GM23338 (cell line): ENCODE results near the gene PRR12. TPM values are rescaled to one million over a fixed set of nuclear protein-coding genes. Genes with fewer than 3 reads are reported as not detected.

ENCODE experiments used
- ATAC-seq: fragments of 200-7000 bp; cut with Tn5 transposase; 3 replicates; pipeline ENCODE4 v1.9.1; 2020
- DNase-seq: peaks from one replicate; pipeline ENCODE4 v3.0.0-alpha.2; 2015; ENCODE audit warnings: low spot score
- H2AFZ ChIP-seq: fragments of 200-600 bp; sonication (generic); 2 replicates; pipeline ENCODE4 v1.8.0; 2016; ENCODE audit warnings: antibody characterized with exemption, mild to moderate bottlenecking, moderate library complexity
- H3F3A ChIP-seq: fragments of 200-600 bp; sonication (generic); replicated peaks from 2 replicates; pipeline ENCODE4 v1.8.0; 2017; ENCODE audit warnings: antibody characterized with exemption, mixed run types, low read depth
- H3K27ac ChIP-seq: fragments of 200-600 bp; sonication (generic); 2 replicates; pipeline ENCODE4 v1.6.1; 2016; ENCODE audit warnings: low read depth
- H3K27me3 ChIP-seq: fragments of 200-600 bp; sonication (generic); 2 replicates; pipeline ENCODE4 v1.8.0; 2016; ENCODE audit warnings: mild to moderate bottlenecking, mixed run types, moderate library complexity; ENCODE audit not compliant: insufficient read depth
- H3K36me3 ChIP-seq: fragments of 200-600 bp; sonication (generic); 2 replicates; pipeline ENCODE4 v1.8.0; 2016; ENCODE audit warnings: mild to moderate bottlenecking; ENCODE audit not compliant: insufficient read depth
- H3K4me1 ChIP-seq: fragments of 200-600 bp; sonication (generic); 2 replicates; pipeline ENCODE4 v1.8.0; 2016; ENCODE audit warnings: mild to moderate bottlenecking, moderate library complexity; ENCODE audit not compliant: insufficient read depth
- H3K4me2 ChIP-seq: fragments of 200-600 bp; sonication (generic); 2 replicates; pipeline ENCODE4 v1.7.1; 2017; ENCODE audit warnings: mixed run types
- H3K4me3 ChIP-seq: fragments of 200-600 bp; sonication (generic); 2 replicates; pipeline ENCODE4 v1.6.1; 2016; ENCODE audit warnings: mixed run types
- H3K79me2 ChIP-seq: fragments of 200-600 bp; sonication (generic); replicated peaks from 2 replicates; pipeline ENCODE4 v1.8.0; 2017; ENCODE audit warnings: mild to moderate bottlenecking; ENCODE audit not compliant: insufficient read depth
- H3K9me2 ChIP-seq: fragments of 200-600 bp; sonication (generic); 2 replicates; pipeline ENCODE4 v1.8.0; 2017; ENCODE audit not compliant: insufficient read depth
- H4K20me1 ChIP-seq: fragments of 200-600 bp; sonication (generic); replicated peaks from 2 replicates; pipeline ENCODE4 v1.8.0; 2017; ENCODE audit warnings: mild to moderate bottlenecking; ENCODE audit not compliant: insufficient read depth
- H3K27ac Mint-ChIP-seq: 2 replicates; pipeline ENCODE4 v1.8.0; 2020; ENCODE audit warnings: inconsistent platforms, mild to moderate bottlenecking, moderate library complexity, mixed read lengths
- H3K27me3 Mint-ChIP-seq: 3 replicates; pipeline ENCODE4 v1.8.0; 2022; ENCODE audit warnings: low read depth, mild to moderate bottlenecking, moderate library complexity, mixed read lengths, inconsistent platforms; ENCODE audit not compliant: insufficient read depth, poor library complexity
- H3K36me3 Mint-ChIP-seq: 3 replicates; pipeline ENCODE4 v1.8.0; 2021; ENCODE audit warnings: low read depth, mild to moderate bottlenecking, inconsistent platforms, moderate library complexity, mixed read lengths
- H3K4me1 Mint-ChIP-seq: 3 replicates; pipeline ENCODE4 v1.8.0; 2020; ENCODE audit warnings: mild to moderate bottlenecking, inconsistent platforms, mixed read lengths
- H3K4me3 Mint-ChIP-seq: 3 replicates; pipeline ENCODE4 v1.8.0; 2021; ENCODE audit warnings: moderate library complexity, mild to moderate bottlenecking, inconsistent platforms, mixed read lengths
- H3K9me3 Mint-ChIP-seq: 3 replicates; pipeline ENCODE4 v1.8.0; 2020; ENCODE audit warnings: moderate library complexity, mild to moderate bottlenecking, inconsistent platforms, mixed read lengths
- CREB1 ChIP-seq: fragments of 250-450 bp; sonication (Bioruptor Pico); IDR thresholded peaks from 2 replicates; pipeline ENCODE4 v1.5.0; 2020; ENCODE audit warnings: low read depth, mild to moderate bottlenecking, moderate library complexity
- ETS1 ChIP-seq: IDR thresholded peaks from 2 replicates; pipeline ENCODE4 v1.6.1; 2016; ENCODE audit warnings: antibody characterized with exemption
- EZH2 ChIP-seq: fragments of 200-600 bp; sonication (generic); IDR thresholded peaks from one replicate; pipeline ENCODE4 v1.8.0; 2017; ENCODE audit warnings: antibody characterized with exemption, mild to moderate bottlenecking, low read depth; ENCODE audit not compliant: unreplicated experiment
- NANOG ChIP-seq: IDR thresholded peaks from 2 replicates; pipeline ENCODE4 v1.6.1; 2016; ENCODE audit warnings: antibody characterized with exemption, borderline replicate concordance
- POLR2AphosphoS5 ChIP-seq: IDR thresholded peaks from 2 replicates; pipeline ENCODE4 v1.6.1; 2016; ENCODE audit warnings: antibody characterized with exemption, low read depth
- STAT1 ChIP-seq: IDR thresholded peaks from one replicate; pipeline ENCODE4 v1.6.1; 2016; ENCODE audit warnings: antibody characterized with exemption; ENCODE audit not compliant: unreplicated experiment
- ZNF114 ChIP-seq: fragments of 250-450 bp; sonication (Bioruptor Pico); IDR thresholded peaks from 2 replicates; pipeline ENCODE4 v1.5.0; 2020; ENCODE audit warnings: mild to moderate bottlenecking, moderate library complexity
- ZNF462 ChIP-seq: fragments of 250-450 bp; sonication (Bioruptor Pico); IDR thresholded peaks from 2 replicates; pipeline ENCODE4 v1.5.0; 2020; ENCODE audit warnings: mild to moderate bottlenecking, moderate library complexity
- polyA plus RNA-seq: library from polyadenylated mRNA; unstranded; fragments of >200 nt; fragmentation: Nextera tagmentation; extraction: Ambion mirVana; gene quantifications from 2 replicates; pipeline ENCODE4 v1.2.1, GENCODE V29; 2016
- total RNA-seq: library from RNA; depleted of rRNA; stranded (reverse); fragments of >200 nt; shearing (Covaris generic); gene quantifications from 2 replicates; pipeline ENCODE4 v1.2.3, GENCODE V29; 2014
- TF ChIP-seq, protein P1 (sequence below): IDR thresholded peaks from one replicate; pipeline ENCODE4 v1.6.1; 2018; ENCODE audit warnings: antibody characterized with exemption; ENCODE audit not compliant: unreplicated experiment

PRR12 gene
- total and polyA plus RNA-seq, 2 experiments from 2014 or later, result 8.6 to 41.6 TPM

DNA sequence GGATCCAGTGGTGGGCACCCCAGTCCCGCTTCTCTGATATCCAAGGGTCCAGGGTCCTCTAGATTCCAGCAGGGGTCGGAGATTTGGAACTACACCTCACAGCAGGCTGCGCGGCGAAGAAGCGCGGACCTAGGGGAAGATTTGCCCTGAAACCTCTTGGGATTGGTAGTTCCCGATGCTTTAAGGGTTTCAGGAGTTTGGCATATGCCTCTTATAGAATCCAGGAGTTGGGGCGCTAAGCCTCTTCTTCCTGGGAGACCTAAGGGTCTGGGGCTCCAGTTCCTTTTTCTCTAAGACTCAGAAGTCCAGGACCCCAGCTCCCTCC, 75.1 kb downstream of the PRR12 start (continued):
- TF ChIP-seq, protein P1, sequence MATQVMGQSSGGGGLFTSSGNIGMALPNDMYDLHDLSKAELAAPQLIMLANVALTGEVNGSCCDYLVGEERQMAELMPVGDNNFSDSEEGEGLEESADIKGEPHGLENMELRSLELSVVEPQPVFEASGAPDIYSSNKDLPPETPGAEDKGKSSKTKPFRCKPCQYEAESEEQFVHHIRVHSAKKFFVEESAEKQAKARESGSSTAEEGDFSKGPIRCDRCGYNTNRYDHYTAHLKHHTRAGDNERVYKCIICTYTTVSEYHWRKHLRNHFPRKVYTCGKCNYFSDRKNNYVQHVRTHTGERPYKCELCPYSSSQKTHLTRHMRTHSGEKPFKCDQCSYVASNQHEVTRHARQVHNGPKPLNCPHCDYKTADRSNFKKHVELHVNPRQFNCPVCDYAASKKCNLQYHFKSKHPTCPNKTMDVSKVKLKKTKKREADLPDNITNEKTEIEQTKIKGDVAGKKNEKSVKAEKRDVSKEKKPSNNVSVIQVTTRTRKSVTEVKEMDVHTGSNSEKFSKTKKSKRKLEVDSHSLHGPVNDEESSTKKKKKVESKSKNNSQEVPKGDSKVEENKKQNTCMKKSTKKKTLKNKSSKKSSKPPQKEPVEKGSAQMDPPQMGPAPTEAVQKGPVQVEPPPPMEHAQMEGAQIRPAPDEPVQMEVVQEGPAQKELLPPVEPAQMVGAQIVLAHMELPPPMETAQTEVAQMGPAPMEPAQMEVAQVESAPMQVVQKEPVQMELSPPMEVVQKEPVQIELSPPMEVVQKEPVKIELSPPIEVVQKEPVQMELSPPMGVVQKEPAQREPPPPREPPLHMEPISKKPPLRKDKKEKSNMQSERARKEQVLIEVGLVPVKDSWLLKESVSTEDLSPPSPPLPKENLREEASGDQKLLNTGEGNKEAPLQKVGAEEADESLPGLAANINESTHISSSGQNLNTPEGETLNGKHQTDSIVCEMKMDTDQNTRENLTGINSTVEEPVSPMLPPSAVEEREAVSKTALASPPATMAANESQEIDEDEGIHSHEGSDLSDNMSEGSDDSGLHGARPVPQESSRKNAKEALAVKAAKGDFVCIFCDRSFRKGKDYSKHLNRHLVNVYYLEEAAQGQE, result no peak

- no peak overlapping the region for H3K27ac ChIP-seq
- peaks cover 36% of the 10 kb centered on the region for H3K79me2 ChIP-seq
- H3K4me1 Mint-ChIP-seq, result peaks cover 24% of the 10 kb centered on the region
- H2AFZ ChIP-seq, result no peak overlapping the region
- no peaks in the 10 kb centered on the region for H3K27me3 ChIP-seq
- no peak for TF ChIP-seq EZH2
- no peak for TF ChIP-seq ZNF462 (CRISPR knock-in tag)
- TF ChIP-seq ZNF114 (CRISPR knock-in tag), result no peak
- TF ChIP-seq POLR2AphosphoS5, result no peak
- TF ChIP-seq, protein P1, result no peak
- TF ChIP-seq STAT1, result no peak
- TF ChIP-seq CREB1, result no peak
- TF ChIP-seq ETS1, result no peak
- TF ChIP-seq NANOG, result no peak
- no peak for DNase-seq
- ATAC-seq, result no peak
- H4K20me1 ChIP-seq, result peaks cover 21% of the 10 kb centered on the region
- H3K36me3 Mint-ChIP-seq, result peaks cover 43% of the 10 kb centered on the region
- H3K9me3 Mint-ChIP-seq, result no peaks in the 10 kb centered on the region; the same call in 1 of the 3 replicates
- no peak overlapping the region for H3K27ac Mint-ChIP-seq
- H3K9me2 ChIP-seq, result no peaks in the 10 kb centered on the region
- H3K4me1 ChIP-seq, result peaks cover 15% of the 10 kb centered on the region
- no peak overlapping the region for H3K4me3 ChIP-seq
- H3K4me3 Mint-ChIP-seq, result peak overlapping the region; percentile 98
- peaks cover 18% of the 10 kb centered on the region for H3K36me3 ChIP-seq
- H3F3A ChIP-seq, result peaks cover 43% of the 10 kb centered on the region
- H3K27me3 Mint-ChIP-seq, result peaks cover 19% of the 10 kb centered on the region
- H3K4me2 ChIP-seq, result no peak overlapping the region
Measured at GRCh38 chr19:49667473-49667872, 76.5 kb downstream of the PRR12 start.
